GM19324 (cell line): ENCODE data around the gene KIAA1614.

Source experiments
- ATAC-seq: cut with Tn5 transposase; IDR thresholded peaks from one replicate; pipeline ENCODE4 v1.9.1; 2021; ENCODE audit warnings: mild to moderate bottlenecking, moderate library complexity; ENCODE audit not compliant: unreplicated experiment, low FRiP score

KIAA1614 gene

GRCh38 chr1:180939073-180939710 lies 26.5 kb downstream of the KIAA1614 start:
- ATAC-seq, result no peak

GRCh38 chr1:180939711-180940103 lies 27.0 kb downstream of the KIAA1614 start:
- no peak for ATAC-seq

- no peak for ATAC-seq
Measured at GRCh38 chr1:180940445-180940844, 27.7 kb downstream of the KIAA1614 start.

GRCh38 chr1:180941518-180942275 lies 29.0 kb downstream of the KIAA1614 start:
- no peak for ATAC-seq

GRCh38 chr1:180945151-180945550 lies 32.5 kb downstream of the KIAA1614 start:
- no peak for ATAC-seq

GRCh38 chr1:180945551-180945950 lies 32.9 kb downstream of the KIAA1614 start:
- ATAC-seq, result no peak

- ATAC-seq, result no peak
Measured at GRCh38 chr1:180946056-180946455, 33.4 kb downstream of the KIAA1614 start.

GRCh38 chr1:180946541-180947498 lies 34.1 kb downstream of the KIAA1614 start:
- ATAC-seq, result no peak

- no peak for ATAC-seq
Measured at GRCh38 chr1:180947499-180947885, 34.8 kb downstream of the KIAA1614 start.

- no peak for ATAC-seq
Measured at GRCh38 chr1:180947901-180948640, 35.4 kb downstream of the KIAA1614 start.

GRCh38 chr1:180948641-180949615 lies 36.2 kb downstream of the KIAA1614 start:
- no peak for ATAC-seq

- no peak for ATAC-seq
Measured at GRCh38 chr1:180949616-180950000, 36.9 kb downstream of the KIAA1614 start.

- no peak for ATAC-seq
Measured at GRCh38 chr1:180950321-180950720, 37.6 kb downstream of the KIAA1614 start.

- no peak for ATAC-seq
Measured at GRCh38 chr1:180951186-180951745, 38.6 kb downstream of the KIAA1614 start.

GRCh38 chr1:180951836-180952656 lies 39.3 kb downstream of the KIAA1614 start:
- ATAC-seq, result no peak

- ATAC-seq, result no peak
Measured at GRCh38 chr1:180952657-180953013, 39.9 kb downstream of the KIAA1614 start.

GRCh38 chr1:180953291-180954004 lies 40.8 kb downstream of the KIAA1614 start:
- ATAC-seq, result peak; percentile 32
